Aorta (tissue), 5 donors: Measurements from ENCODE around the gene FCN1. TPM values are rescaled to one million over a fixed set of nuclear protein-coding genes. Genes with fewer than 3 reads are reported as not detected.

ENCODE experiments used
- ATAC-seq: fragments of 200-7000 bp; cut with Tn5 transposase; one replicate; pipeline ENCODE4 v1.9.1; 2022; ENCODE audit warnings: moderate library complexity; ENCODE audit not compliant: low FRiP score
- DNase-seq, 2 donors: peaks; one replicate each; pipeline ENCODE4 v3.0.0-alpha.2; 2020
- H3K27ac ChIP-seq, 2 donors: one replicate each; pipeline ENCODE4 v1.5.1; 2013; ENCODE audit warnings: low read length in 2 of 2, mild to moderate bottlenecking in 2 of 2, moderate library complexity in 2 of 2, control low read depth in 1 of 2, inconsistent platforms in 1 of 2, low read depth in 1 of 2
- H3K27me3 ChIP-seq, 2 donors: one replicate each; pipeline ENCODE4 v1.6.1; 2013; ENCODE audit warnings: control low read depth in 1 of 2, low read length in 1 of 2, mild to moderate bottlenecking in 1 of 2, moderate library complexity in 1 of 2; ENCODE audit not compliant: insufficient read depth in 2 of 2, control insufficient read depth in 1 of 2
- H3K36me3 ChIP-seq, 2 donors: one replicate each; pipeline ENCODE4 v1.6.1; 2013; ENCODE audit warnings: control low read depth in 1 of 2, low read length in 1 of 2, mild to moderate bottlenecking in 1 of 2; ENCODE audit not compliant: insufficient read depth in 2 of 2, control insufficient read depth in 1 of 2
- H3K4me1 ChIP-seq, 2 donors: one replicate each; pipeline ENCODE4 v1.6.1; 2013; ENCODE audit warnings: low read length in 2 of 2, control low read depth in 1 of 2, mild to moderate bottlenecking in 1 of 2, moderate library complexity in 1 of 2; ENCODE audit not compliant: insufficient read depth in 2 of 2, control insufficient read depth in 1 of 2
- H3K4me3 ChIP-seq, 2 donors: one replicate each; pipeline ENCODE4 v1.5.1; 2013; ENCODE audit warnings: low read length in 2 of 2, control low read depth in 1 of 2, mild to moderate bottlenecking in 1 of 2
- H3K9me3 ChIP-seq: one replicate; pipeline ENCODE4 v1.6.1; 2013; ENCODE audit warnings: mild to moderate bottlenecking, low read length; ENCODE audit not compliant: control insufficient read depth
- WGBS, 2 donors: extraction: QIAGEN DNeasy Blood & Tissue Kit; methylation state at CpG; one replicate each; pipeline ENCODE4 v1.1.7; 2013; 5-methylcytosine and 5-hydroxymethylcytosine counted together
- intact Hi-C, 2 donors: fragments of 100-400 bp; cut with DNase I; formaldehyde crosslinking; loops; one replicate each; pipeline versions ENCODE4 v1.14.2 to v1.15.0; 2022
- polyA plus RNA-seq, 2 donors: library from polyadenylated mRNA; stranded (reverse); fragments of 200-250 nt; gene quantifications; one replicate each; pipeline ENCODE4 v1.2.3, GENCODE V29; 2013
- total RNA-seq, 2 donors: library from RNA; stranded (reverse); fragmentation: NEBNext Ultra II Directional; extraction: Animal tissue kit (Norgen Biotek cat#: 25700); gene quantifications; one replicate each; pipeline ENCODE4 v1.2.1, GENCODE V29; 2021
- donor health status: healthy with polysubstance abuse.
- donor health status: Bipolar disorder and iron deficiency.
- donor health status: DM: no; HTN: no; CAD: no.
- donor health status: DM: no; HTN: no; CAD: no.
- donor health status: DM: yes; HTN: yes; CAD: no.

FCN1 gene
- total and polyA plus RNA-seq, 4 donors: 0.97 to 14.4 (median 6.0) TPM

- Histone ChIP-seq H3K36me3 (no peaks in the 10 kb centered on the region), H3K9me3 (no peaks in the 10 kb centered on the region), H3K27me3 (no peaks in the 10 kb centered on the region), H3K4me3 (no peak overlapping the region), H3K4me1 (no peaks in the 10 kb centered on the region), H3K27ac (no peak overlapping the region)
- DNase-seq (no peak), ATAC-seq (no peak)
- WGBS, 2 donors: 64 to 65% methylated on average over 7 of the region's 7 CpGs
- intact Hi-C loops: no loop called here
Measured at GRCh38 chr9:134914501-134914834, 3.2 kb downstream of the FCN1 start.

- 74 to 79% methylated on average over 23 of the region's 23 CpGs for WGBS, 2 donors
- Histone ChIP-seq H3K9me3 (no peaks in the 10 kb centered on the region), H3K27me3 (no peaks in the 10 kb centered on the region), H3K4me1 (no peaks in the 10 kb centered on the region), H3K36me3 (no peaks in the 10 kb centered on the region), H3K27ac (no peak overlapping the region), H3K4me3 (no peak overlapping the region)
- intact Hi-C loops: no loop called here
- DNase-seq (peak in 1 of 2 donors; percentile 72), ATAC-seq (no peak)
Measured at GRCh38 chr9:134913713-134914500, 3.8 kb downstream of the FCN1 start.

GRCh38 chr9:134913041-134913712 is 4.5 kb downstream of the FCN1 start:
- Histone ChIP-seq H3K27ac (no peak overlapping the region), H3K36me3 (no peaks in the 10 kb centered on the region), H3K4me3 (no peak overlapping the region), H3K4me1 (no peaks in the 10 kb centered on the region), H3K9me3 (no peaks in the 10 kb centered on the region), H3K27me3 (no peaks in the 10 kb centered on the region)
- 87% methylated on average over 22 of the region's 22 CpGs for WGBS, 2 donors
- DNase-seq: peak in 1 of 2 donors; percentile 51
- ATAC-seq: no peak
- intact Hi-C loops: no loop called here

- no peak overlapping the region for H3K27ac ChIP-seq
- DNase-seq (peak in 1 of 2 donors; percentile 47), ATAC-seq (no peak)
- H3K27me3 ChIP-seq: no peaks in the 10 kb centered on the region
- 87 to 88% methylated on average over 20 of the region's 20 CpGs for WGBS, 2 donors
- H3K4me3 ChIP-seq: no peak overlapping the region
- H3K36me3 ChIP-seq: no peaks in the 10 kb centered on the region
- intact Hi-C loops: no loop called here
- H3K4me1 ChIP-seq: no peaks in the 10 kb centered on the region
- H3K9me3 ChIP-seq: no peaks in the 10 kb centered on the region
Measured at GRCh38 chr9:134912126-134912840, 5.4 kb downstream of the FCN1 start.

- WGBS, 2 donors: 81 to 84% methylated on average over 24 of the region's 24 CpGs
- Histone ChIP-seq H3K9me3 (no peaks in the 10 kb centered on the region), H3K36me3 (no peaks in the 10 kb centered on the region), H3K4me1 (no peaks in the 10 kb centered on the region), H3K27ac (no peak overlapping the region), H3K4me3 (no peak overlapping the region), H3K27me3 (no peaks in the 10 kb centered on the region)
- DNase-seq (peak in 1 of 2 donors; percentile 45), ATAC-seq (no peak)
- intact Hi-C loops: no loop called here
Measured at GRCh38 chr9:134909511-134910481, 7.9 kb downstream of the FCN1 start.

- H3K9me3 ChIP-seq: no peaks in the 10 kb centered on the region
- intact Hi-C loops: no loop called here
- no peak for ATAC-seq
- H3K36me3 ChIP-seq: no peaks in the 10 kb centered on the region
- DNase-seq: peak in 1 of 2 donors; percentile 41
- 80 to 82% methylated on average over 13 of the region's 13 CpGs for WGBS, 2 donors
- H3K27me3 ChIP-seq: no peaks in the 10 kb centered on the region
- H3K4me1 ChIP-seq: no peaks in the 10 kb centered on the region
- H3K4me3 ChIP-seq: no peak overlapping the region
- H3K27ac ChIP-seq: no peak overlapping the region
Measured at GRCh38 chr9:134908524-134909309, 9.0 kb downstream of the FCN1 start.

- Histone ChIP-seq H3K4me1 (no peaks in the 10 kb centered on the region), H3K27me3 (no peaks in the 10 kb centered on the region), H3K36me3 (no peaks in the 10 kb centered on the region), H3K9me3 (peaks cover 4% of the 10 kb centered on the region), H3K27ac (no peak overlapping the region), H3K4me3 (no peak overlapping the region)
- 65 to 67% methylated on average over 3 of the region's 3 CpGs for WGBS, 2 donors
- DNase-seq (no peak), ATAC-seq (no peak)
- intact Hi-C loops: no loop called here
Measured at GRCh38 chr9:134902936-134903335, 14.8 kb downstream of the FCN1 start.
